HepG2 (cell line): ENCODE data around the gene SRD5A3. TPM values are rescaled to one million over a fixed set of nuclear protein-coding genes. Genes with fewer than 3 reads are reported as not detected.

Experiments
- ADNP ChIP-seq: sonication (generic); formaldehyde crosslinking; IDR thresholded peaks from 2 replicates; pipeline ENCODE4 v1.4.0; 2020; ENCODE audit warnings: missing genetic modification reagents
- ARHGAP35 ChIP-seq: sonication (generic); formaldehyde crosslinking; IDR thresholded peaks from 2 replicates; pipeline ENCODE4 v1.9.0; 2022; ENCODE audit warnings: mild to moderate bottlenecking, inconsistent platforms, moderate library complexity, missing genetic modification reagents, borderline replicate concordance
- ATF2 ChIP-seq: sonication (generic); formaldehyde crosslinking; IDR thresholded peaks from 2 replicates; pipeline ENCODE4 v1.4.0; 2020; ENCODE audit warnings: missing genetic modification reagents
- CREB1 ChIP-seq, 2 experiments: fragments of 450-650 bp in 1 of 2; IDR thresholded peaks; 2 replicates each; pipeline ENCODE4 v1.6.1; 2016 to 2017; ENCODE audit warnings: control low read depth in 1 of 2, mild to moderate bottlenecking in 1 of 2, missing compliant biosample characterization in 1 of 2, missing genetic modification characterization in 1 of 2
- GABPA ChIP-seq, 2 experiments: IDR thresholded peaks; 2 replicates each; pipeline ENCODE4 v1.6.1; 2011 to 2016; ENCODE audit warnings: low read depth in 2 of 2, low read length in 1 of 2, missing biosample characterization in 1 of 2, missing genetic modification characterization in 1 of 2
- MEF2D ChIP-seq: sonication (generic); formaldehyde crosslinking; IDR thresholded peaks from 2 replicates; pipeline ENCODE4 v1.5.1; 2020; ENCODE audit warnings: mild to moderate bottlenecking, missing genetic modification reagents
- PCBP2 ChIP-seq: fragments of 200-400 bp; formaldehyde crosslinking; optimal IDR thresholded peaks from 2 replicates; pipeline ENCODE3; 2018; ENCODE audit warnings: low read length, low read depth; ENCODE audit not compliant: poor library complexity, severe bottlenecking
- SATB2 ChIP-seq: sonication (generic); formaldehyde crosslinking; IDR thresholded peaks from 2 replicates; pipeline ENCODE4 v1.5.0; 2020; ENCODE audit warnings: missing genetic modification reagents
- ZNF121 ChIP-seq: sonication (generic); formaldehyde crosslinking; IDR thresholded peaks from 2 replicates; pipeline ENCODE4 v1.5.0; 2020; ENCODE audit warnings: mild to moderate bottlenecking, missing genetic modification reagents
- ZNF24 ChIP-seq: fragments of 450-650 bp; IDR thresholded peaks from 2 replicates; pipeline ENCODE4 v1.6.1; 2017; ENCODE audit warnings: antibody characterized with exemption, mild to moderate bottlenecking
- ZNF280B ChIP-seq: sonication (generic); formaldehyde crosslinking; IDR thresholded peaks from 2 replicates; pipeline ENCODE4 v1.5.0; 2020; ENCODE audit warnings: missing genetic modification reagents, mild to moderate bottlenecking, borderline replicate concordance
- ZNF354B ChIP-seq: sonication (generic); formaldehyde crosslinking; IDR thresholded peaks from 2 replicates; pipeline ENCODE4 v1.8.0; 2022; ENCODE audit warnings: mild to moderate bottlenecking, missing genetic modification reagents
- ZNF547 ChIP-seq: sonication (generic); formaldehyde crosslinking; IDR thresholded peaks from 2 replicates; pipeline ENCODE4 v1.5.1; 2020; ENCODE audit warnings: mild to moderate bottlenecking, missing genetic modification reagents
- ZNF746 ChIP-seq: sonication (generic); formaldehyde crosslinking; IDR thresholded peaks from 2 replicates; pipeline ENCODE4 v1.8.0; 2022; ENCODE audit warnings: mild to moderate bottlenecking, missing genetic modification reagents
- ZNF891 ChIP-seq: sonication (generic); formaldehyde crosslinking; IDR thresholded peaks from 2 replicates; pipeline ENCODE4 v1.5.0; 2020; ENCODE audit warnings: mild to moderate bottlenecking, missing genetic modification reagents
- ZSCAN21 ChIP-seq: sonication (generic); formaldehyde crosslinking; IDR thresholded peaks from 2 replicates; pipeline ENCODE4 v1.8.0; 2022; ENCODE audit warnings: mild to moderate bottlenecking, missing genetic modification reagents, moderate library complexity, borderline replicate concordance
- polyA plus RNA-seq, 8 experiments: library from polyadenylated mRNA; depleted of rRNA in 3 of 8; stranded (reverse) in 7 of 8; unstranded in 1 of 8; fragments of >200 nt; fragmentation: Illumina TruSeq in 4 of 8; extraction: Trizol in 4 of 8; gene quantifications; 2 replicates each; pipeline versions ENCODE4 v1.2.1 to v1.2.3, GENCODE V29; 2011 to 2016; ENCODE audit warnings: low read depth in 4 of 8, missing spikeins in 1 of 8, mixed read lengths in 1 of 8; ENCODE audit not compliant: insufficient read depth in 1 of 8
- total RNA-seq, 5 experiments: library from RNA; depleted of rRNA; stranded (reverse); fragments of >200 nt; fragmentation: Illumina TruSeq; extraction: Trizol; gene quantifications; 2 replicates each; pipeline ENCODE4 v1.2.3, GENCODE V29; 2016; ENCODE audit warnings: low read depth in 1 of 5

Gene SRD5A3
- total and polyA plus RNA-seq, 2 of the 13 experiments (the other 11 are each of a cell fraction or from before 2014, with no cell fraction given) = 12.4 to 18.4 TPM

- TF ChIP-seq SATB2 (CRISPR knock-in tag) (0 out of 2 replicates have a peak, but pooled peaks have one; percentile 59), ARHGAP35 (CRISPR knock-in tag) (no peak), GABPA (IDR thresholded peaks at IDR 0.05; ENCODE audit: low read depth, low read length) (no peak), GABPA (CRISPR knock-in tag; IDR thresholded peaks at IDR 0.05; ENCODE audit: low read depth) (no peak), ATF2 (peak; percentile 29; the same call in 1 of the 2 replicates), ZNF746 (CRISPR knock-in tag) (peak; percentile 64; the same call in 1 of the 2 replicates), ZSCAN21 (CRISPR knock-in tag) (peak; percentile 39; the same call in 1 of the 2 replicates), ZNF891 (CRISPR knock-in tag) (peak; percentile 17; the same call in 1 of the 2 replicates), CREB1 (IDR thresholded peaks at IDR 0.05) (peak; percentile 83), CREB1 (CRISPR knock-in tag; IDR thresholded peaks at IDR 0.05) (peak; percentile 60), ADNP (CRISPR knock-in tag) (no peak), MEF2D (peak; percentile 34; the same call in 1 of the 2 replicates), PCBP2 (no peak), ZNF547 (peak; percentile 84; the same call in 1 of the 2 replicates), ZNF24 (no peak), ZNF280B (peak; percentile 79), ZNF121 (CRISPR knock-in tag) (peak; percentile 34; the same call in 1 of the 2 replicates), ZNF354B (no peak)
These were observed 49.7 kb downstream of the SRD5A3 start, which contains the start of gene TMEM165 (continued) for GRCh38 chr4:55395529-55396307.
